ENCODE results near the gene ABCF1. TPM values are rescaled to one million over a fixed set of nuclear protein-coding genes. Genes with fewer than 3 reads are reported as not detected.

The ABCF1 gene
- total RNA-seq, 1 donor from 2014 or later: 94.5 TPM

DNA sequence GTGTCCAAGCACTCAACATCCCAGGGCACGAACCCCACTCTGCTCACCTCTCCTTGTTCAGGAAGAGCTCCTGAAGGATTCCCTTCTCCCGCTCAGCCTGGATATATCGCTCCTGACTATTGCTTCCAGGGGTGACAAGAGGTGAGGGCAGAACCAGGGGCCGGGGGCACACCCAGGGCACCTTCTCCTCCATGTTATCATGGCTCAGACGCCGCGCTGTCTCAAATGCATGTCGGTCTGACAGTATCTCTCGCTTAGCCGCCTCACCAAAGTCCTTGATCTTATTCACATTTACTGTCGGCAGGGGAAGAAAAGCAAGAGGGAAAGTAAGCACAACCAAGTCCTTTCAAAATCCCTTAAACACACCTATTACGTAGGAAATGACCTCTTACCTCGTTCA, 32.7 kb downstream of the ABCF1 start:
- Mint-ChIP-seq H3K4me3 (no peak overlapping the region), H3K27ac (peak overlapping the region; percentile 24), H3K36me3 (ENCODE audit: low read depth) (peaks cover 88% of the 10 kb centered on the region), H3K4me1 (peaks cover 6% of the 10 kb centered on the region), H3K27me3 (no peaks in the 10 kb centered on the region), H3K9me3 (no peaks in the 10 kb centered on the region)
- CTCF ChIA-PET: interaction anchor here (1.8 kb wide), 1 partner anchor 127 kb away, joined by 6 read pairs; no protein-coding TSS in a partner anchor
- POLR2A ChIA-PET: interaction anchor here (1.2 kb wide), 1 partner anchor 13 kb away, joined by 3 read pairs; the partner anchor contains the start of genes MRPS18B and PPP1R10
- ATAC-seq (ENCODE audit: low read depth) (no peak), DNase-seq (no peak)
- intact Hi-C loops (cut with micrococcal nuclease): loop anchor here (1.0 kb wide), 1 partner anchor 8 kb away; no protein-coding TSS in a partner anchor
- TF ChIP-seq, protein P1, sequence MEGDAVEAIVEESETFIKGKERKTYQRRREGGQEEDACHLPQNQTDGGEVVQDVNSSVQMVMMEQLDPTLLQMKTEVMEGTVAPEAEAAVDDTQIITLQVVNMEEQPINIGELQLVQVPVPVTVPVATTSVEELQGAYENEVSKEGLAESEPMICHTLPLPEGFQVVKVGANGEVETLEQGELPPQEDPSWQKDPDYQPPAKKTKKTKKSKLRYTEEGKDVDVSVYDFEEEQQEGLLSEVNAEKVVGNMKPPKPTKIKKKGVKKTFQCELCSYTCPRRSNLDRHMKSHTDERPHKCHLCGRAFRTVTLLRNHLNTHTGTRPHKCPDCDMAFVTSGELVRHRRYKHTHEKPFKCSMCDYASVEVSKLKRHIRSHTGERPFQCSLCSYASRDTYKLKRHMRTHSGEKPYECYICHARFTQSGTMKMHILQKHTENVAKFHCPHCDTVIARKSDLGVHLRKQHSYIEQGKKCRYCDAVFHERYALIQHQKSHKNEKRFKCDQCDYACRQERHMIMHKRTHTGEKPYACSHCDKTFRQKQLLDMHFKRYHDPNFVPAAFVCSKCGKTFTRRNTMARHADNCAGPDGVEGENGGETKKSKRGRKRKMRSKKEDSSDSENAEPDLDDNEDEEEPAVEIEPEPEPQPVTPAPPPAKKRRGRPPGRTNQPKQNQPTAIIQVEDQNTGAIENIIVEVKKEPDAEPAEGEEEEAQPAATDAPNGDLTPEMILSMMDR (IDR thresholded peaks at IDR 0.05): no peak

DNA sequence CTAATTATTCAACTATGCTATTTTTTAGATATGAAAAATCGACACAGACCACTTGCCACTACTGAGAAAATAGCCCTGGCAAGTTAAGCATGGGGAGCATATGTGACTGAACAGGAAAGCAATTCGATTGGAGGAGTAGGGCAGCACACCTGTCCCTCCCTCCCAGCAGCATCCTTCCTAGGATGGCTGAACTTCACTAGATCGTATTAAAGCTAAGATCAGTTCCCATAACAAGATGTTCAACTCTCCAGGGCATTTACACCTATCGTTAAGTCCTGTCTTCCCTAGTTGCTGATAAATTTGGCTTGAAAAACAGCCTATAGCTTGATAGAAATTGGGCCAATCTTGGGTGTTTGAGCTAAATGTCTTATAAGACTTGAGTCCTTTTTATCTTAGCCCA, 38.8 kb downstream of the ABCF1 start:
- POLR2A ChIA-PET: interaction anchor here (0.6 to 1.3 kb wide), 6 partner anchors 11 to 1241 kb away, joined by 3 to 5 read pairs (median 4); partner anchors contain the start of gene ABCF1
- CTCF ChIA-PET: interaction anchor here (1.0 to 1.5 kb wide), 6 partner anchors 12 to 128 kb away, joined by 3 to 6 read pairs (median 4); no protein-coding TSS in a partner anchor
- Mint-ChIP-seq H3K27ac (peak overlapping the region; percentile 27), H3K27me3 (no peaks in the 10 kb centered on the region), H3K9me3 (no peaks in the 10 kb centered on the region), H3K4me3 (no peak overlapping the region), H3K4me1 (peaks cover 58% of the 10 kb centered on the region), H3K36me3 (ENCODE audit: low read depth) (peaks cover 70% of the 10 kb centered on the region)
- no peak for ATAC-seq (ENCODE audit: low read depth)
- TF ChIP-seq, protein P1 (IDR thresholded peaks at IDR 0.05): no peak
- DNase-seq: no peak
- intact Hi-C loops (cut with micrococcal nuclease): no loop called here

DNA sequence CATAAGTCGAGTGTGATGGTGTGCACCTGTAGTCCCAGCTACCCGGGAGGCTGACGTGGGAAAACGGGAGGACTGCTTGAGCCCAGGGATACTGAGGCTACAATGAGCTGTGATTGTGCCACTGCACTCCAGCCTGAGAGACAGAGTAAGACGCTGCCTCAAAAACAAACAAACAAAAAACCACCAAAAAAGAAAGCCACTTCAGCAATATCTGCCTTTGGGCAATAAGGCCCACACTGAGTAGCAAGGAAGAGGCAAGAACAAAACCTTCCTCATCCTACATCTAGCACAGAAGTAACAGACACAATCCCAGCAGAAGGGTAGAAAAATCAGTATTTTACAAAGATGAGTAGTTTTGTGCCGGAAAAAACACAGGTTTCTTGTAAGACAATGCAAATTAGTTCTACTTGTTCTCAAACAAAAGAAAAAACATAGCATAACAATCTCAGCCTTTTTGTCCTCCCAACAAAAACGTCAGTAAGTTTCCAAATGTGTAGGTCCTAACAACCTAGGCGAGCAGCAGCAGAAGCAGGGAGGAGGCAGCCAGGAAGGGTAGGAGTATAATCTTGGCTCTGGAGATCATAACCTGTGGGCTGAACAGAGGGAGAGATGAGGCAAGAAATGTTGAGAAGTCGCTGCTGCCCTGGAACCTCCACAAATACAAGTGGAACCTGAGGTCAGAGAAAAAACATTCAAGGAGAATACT, 40.1 kb downstream of the ABCF1 start:
- H3K4me1 Mint-ChIP-seq: peaks cover 58% of the 10 kb centered on the region
- DNase-seq (no peak), ATAC-seq (ENCODE audit: low read depth) (no peak)
- no peaks in the 10 kb centered on the region for H3K9me3 Mint-ChIP-seq
- ChIA-PET POLR2A (interaction anchor here (0.6 to 4.8 kb wide), 7 partner anchors 11 to 128 kb away, joined by 3 to 75 read pairs (median 4); partner anchors contain the start of gene ABCF1), CTCF (interaction anchor here (1.0 to 1.5 kb wide), 5 partner anchors 13 to 129 kb away, joined by 3 to 6 read pairs (median 4); no protein-coding TSS in a partner anchor)
- H3K27me3 Mint-ChIP-seq: no peaks in the 10 kb centered on the region
- H3K27ac Mint-ChIP-seq: peak overlapping the region; percentile 38
- H3K36me3 Mint-ChIP-seq (ENCODE audit: low read depth): peaks cover 71% of the 10 kb centered on the region
- intact Hi-C loops (cut with micrococcal nuclease): no loop called here
- H3K4me3 Mint-ChIP-seq: no peak overlapping the region
- TF ChIP-seq, protein P1 (IDR thresholded peaks at IDR 0.05): no peak

DNA sequence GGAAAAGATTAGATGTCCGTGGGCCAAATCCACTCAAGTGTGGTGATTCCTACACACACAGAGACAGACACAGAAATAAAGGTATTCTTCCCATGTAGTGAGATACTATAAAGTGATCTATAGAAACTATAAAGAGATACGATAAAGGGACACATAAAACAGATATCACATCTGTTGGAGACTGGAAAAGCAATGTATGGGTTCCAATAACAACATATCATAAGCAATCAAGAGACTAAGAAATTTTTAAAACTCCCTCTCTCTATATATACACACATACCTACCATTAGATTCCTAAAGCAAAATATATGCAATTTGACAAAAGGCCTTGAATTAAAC, 40.6 kb downstream of the ABCF1 start:
- CTCF ChIA-PET: interaction anchor here (0.9 to 4.6 kb wide), 2 partner anchors 14 to 130 kb away, joined by 3 to 21 read pairs; no protein-coding TSS in a partner anchor
- POLR2A ChIA-PET: interaction anchor here (0.7 to 4.8 kb wide), 4 partner anchors 13 to 69 kb away, joined by 3 to 75 read pairs (median 28); partner anchors contain the start of gene ABCF1
- no peak for ATAC-seq (ENCODE audit: low read depth)
- Mint-ChIP-seq H3K4me1 (peaks cover 55% of the 10 kb centered on the region), H3K27ac (peak overlapping the region; percentile 38), H3K4me3 (no peak overlapping the region), H3K27me3 (no peaks in the 10 kb centered on the region), H3K36me3 (ENCODE audit: low read depth) (peaks cover 71% of the 10 kb centered on the region), H3K9me3 (no peaks in the 10 kb centered on the region)
- TF ChIP-seq, protein P1 (IDR thresholded peaks at IDR 0.05): no peak
- no peak for DNase-seq
- intact Hi-C loops (cut with micrococcal nuclease): loop anchor here (1.0 kb wide), 1 partner anchor 9 kb away; no protein-coding TSS in a partner anchor

DNA sequence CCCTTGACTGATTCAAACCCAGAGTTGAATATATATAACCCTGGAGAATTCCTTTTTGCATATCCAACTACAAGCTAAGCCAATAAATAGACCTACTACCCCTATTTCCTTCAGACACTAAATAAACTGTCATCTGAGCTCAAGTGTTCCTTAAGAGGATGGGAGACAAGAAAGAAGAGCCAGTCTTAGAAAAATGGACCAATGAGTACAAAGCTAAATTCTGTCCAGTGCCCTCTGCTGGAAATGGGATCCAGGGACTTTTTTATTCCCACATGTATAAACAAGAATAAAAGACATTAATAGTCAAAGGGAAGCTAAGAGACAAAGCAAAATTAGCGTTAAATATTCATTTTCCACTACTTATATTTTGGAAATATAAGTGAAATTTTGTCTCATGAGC, 41.0 kb downstream of the ABCF1 start:
- peak overlapping the region; percentile 38 for H3K27ac Mint-ChIP-seq
- POLR2A ChIA-PET: interaction anchor here (0.5 to 4.8 kb wide), 8 partner anchors 13 to 114 kb away, joined by 3 to 75 read pairs (median 4); partner anchors contain the start of genes ABCF1 and PRR3
- no peak overlapping the region for H3K4me3 Mint-ChIP-seq
- CTCF ChIA-PET: interaction anchor here (0.9 to 4.6 kb wide), 3 partner anchors 15 to 130 kb away, joined by 3 to 21 read pairs (median 14); no protein-coding TSS in a partner anchor
- peaks cover 73% of the 10 kb centered on the region for H3K36me3 Mint-ChIP-seq (ENCODE audit: low read depth)
- TF ChIP-seq, protein P1 (IDR thresholded peaks at IDR 0.05): no peak
- H3K4me1 Mint-ChIP-seq: peaks cover 55% of the 10 kb centered on the region
- DNase-seq (no peak), ATAC-seq (ENCODE audit: low read depth) (no peak)
- intact Hi-C loops (cut with micrococcal nuclease): loop anchor here (1.0 kb wide), 1 partner anchor 9 kb away; no protein-coding TSS in a partner anchor
- H3K9me3 Mint-ChIP-seq: no peaks in the 10 kb centered on the region
- H3K27me3 Mint-ChIP-seq: no peaks in the 10 kb centered on the region
